Neutrophil (primary cell): ENCODE measurements around the gene NUP210.

Source experiments
- H3K27ac ChIP-seq: fragments of 200-600 bp; sonication (generic); 2 replicates; pipeline ENCODE4 v1.5.1; 2016; ENCODE audit warnings: mild to moderate bottlenecking, moderate library complexity
- H3K27me3 ChIP-seq: fragments of 200-600 bp; sonication (generic); 2 replicates; pipeline ENCODE4 v1.6.0; 2016; ENCODE audit warnings: mild to moderate bottlenecking
- H3K36me3 ChIP-seq: fragments of 200-600 bp; sonication (generic); 2 replicates; pipeline ENCODE4 v1.5.1; 2017
- H3K4me1 ChIP-seq, 2 experiments: fragments of 200-600 bp in 1 of 2; sonication (generic) in 1 of 2; 1 replicate in 1 of 2; 2 replicates in 1 of 2; pipeline versions ENCODE4 v1.5.1 to v1.6.1; 2013 to 2016; ENCODE audit warnings: low read depth in 1 of 2, low read length in 1 of 2, mild to moderate bottlenecking in 1 of 2, moderate library complexity in 1 of 2; ENCODE audit not compliant: control insufficient read depth in 1 of 2, insufficient read depth in 1 of 2
- H3K4me3 ChIP-seq, 2 experiments: fragments of 200-600 bp in 1 of 2; sonication (generic) in 1 of 2; 1 replicate in 1 of 2; 2 replicates in 1 of 2; pipeline ENCODE4 v1.5.1; 2013 to 2016; ENCODE audit warnings: low read depth in 1 of 2, low read length in 1 of 2, mild to moderate bottlenecking in 1 of 2, moderate library complexity in 1 of 2
- H3K9me3 ChIP-seq: fragments of 200-600 bp; sonication (generic); 2 replicates; pipeline ENCODE4 v1.5.1; 2016
- CTCF ChIP-seq: fragments of 200-600 bp; sonication (generic); IDR thresholded peaks from 2 replicates; pipeline ENCODE4 v1.5.1; 2016; ENCODE audit warnings: antibody characterized with exemption

NUP210 gene

GRCh38 chr3:13280811-13281506, 139.2 kb downstream of the NUP210 start:
- TF ChIP-seq CTCF = no peak
- Histone ChIP-seq H3K4me1 (peaks cover 0 to 3% of the 10 kb centered on the region in 2 experiments), H3K4me3 (no peak overlapping the region), H3K36me3 (no peaks in the 10 kb centered on the region), H3K27ac (no peak overlapping the region), H3K27me3 (peaks cover 93% of the 10 kb centered on the region), H3K9me3 (peaks cover 10% of the 10 kb centered on the region)

GRCh38 chr3:13280122-13280790, 139.9 kb downstream of the NUP210 start:
- Histone ChIP-seq H3K27me3 (peaks cover 86% of the 10 kb centered on the region), H3K9me3 (peaks cover 10% of the 10 kb centered on the region), H3K4me1 (peaks cover 0 to 3% of the 10 kb centered on the region in 2 experiments)

GRCh38 chr3:13279532-13279910, 140.6 kb downstream of the NUP210 start:
- peaks cover 78% of the 10 kb centered on the region for H3K27me3 ChIP-seq
- no peak overlapping the region for H3K4me3 ChIP-seq
- TF ChIP-seq CTCF = no peak
- peaks cover 10% of the 10 kb centered on the region for H3K9me3 ChIP-seq
- H3K4me1 ChIP-seq = peaks cover 0 to 3% of the 10 kb centered on the region in 2 experiments
- no peak overlapping the region for H3K27ac ChIP-seq
- H3K36me3 ChIP-seq = no peaks in the 10 kb centered on the region

More at GRCh38 chr3:13280122-13280790, 139.9 kb downstream of the NUP210 start:
- no peak overlapping the region for H3K27ac ChIP-seq
- no peak for TF ChIP-seq CTCF
- no peak overlapping the region for H3K4me3 ChIP-seq
- no peaks in the 10 kb centered on the region for H3K36me3 ChIP-seq

GRCh38 chr3:13278783-13279531, 141.2 kb downstream of the NUP210 start:
- Histone ChIP-seq H3K27me3 (peaks cover 73% of the 10 kb centered on the region), H3K4me1 (peaks cover 0 to 3% of the 10 kb centered on the region in 2 experiments), H3K4me3 (no peak overlapping the region), H3K27ac (no peak overlapping the region), H3K36me3 (no peaks in the 10 kb centered on the region), H3K9me3 (peaks cover 7% of the 10 kb centered on the region)
- no peak for TF ChIP-seq CTCF

DNA sequence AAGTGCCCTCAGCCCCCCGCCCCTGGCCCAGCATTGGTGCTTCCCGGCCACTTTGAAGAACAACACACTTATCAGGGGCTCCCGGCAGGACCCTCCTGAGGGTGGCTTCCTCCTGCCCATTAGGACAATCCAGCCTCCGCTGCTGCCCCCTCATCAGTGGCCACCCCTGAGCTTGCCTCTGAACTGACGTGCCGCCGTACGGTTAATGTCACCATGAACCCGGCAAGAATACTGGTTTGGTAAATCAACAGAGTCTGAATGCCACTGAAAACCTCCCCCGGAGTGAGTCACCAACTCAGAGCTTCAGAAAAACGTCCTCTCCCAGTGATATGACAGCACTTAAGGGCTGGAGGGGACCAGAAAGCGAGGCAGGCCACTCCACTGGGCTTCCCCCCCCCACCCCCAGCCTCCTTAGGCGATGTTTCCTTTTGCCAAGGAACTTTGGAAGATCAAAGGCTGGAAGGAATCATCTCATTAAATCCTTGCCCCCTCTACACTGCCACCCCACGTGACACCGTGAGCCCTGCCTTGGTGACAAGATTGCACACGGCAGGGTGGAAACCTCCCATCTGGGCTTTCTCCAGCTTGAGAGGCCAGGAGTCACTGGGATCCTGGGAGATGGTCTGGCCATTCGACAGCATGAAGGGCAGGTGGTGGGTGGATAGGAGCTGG, 142.1 kb downstream of the NUP210 start:
- peaks cover 66% of the 10 kb centered on the region for H3K27me3 ChIP-seq
- H3K36me3 ChIP-seq = no peaks in the 10 kb centered on the region
- H3K4me3 ChIP-seq = no peak overlapping the region
- H3K4me1 ChIP-seq = peaks cover 0 to 3% of the 10 kb centered on the region in 2 experiments
- no peaks in the 10 kb centered on the region for H3K9me3 ChIP-seq
- no peak for TF ChIP-seq CTCF
- no peak overlapping the region for H3K27ac ChIP-seq
